Measurements from ENCODE around the gene CEP131. TPM values are rescaled to one million over a fixed set of nuclear protein-coding genes. Genes with fewer than 3 reads are reported as not detected.
A peak's percentile ranks its signal among the peaks of the same experiment; 100 is the strongest.
"Not testable (repeated sequence)": the region's sequence is repeated elsewhere in the genome, so short reads cannot be mapped to it uniquely, and the experiment has no call there.

The CEP131 gene
- total RNA-seq, 1 donor from 2014 or later: 26.2 TPM

DNA sequence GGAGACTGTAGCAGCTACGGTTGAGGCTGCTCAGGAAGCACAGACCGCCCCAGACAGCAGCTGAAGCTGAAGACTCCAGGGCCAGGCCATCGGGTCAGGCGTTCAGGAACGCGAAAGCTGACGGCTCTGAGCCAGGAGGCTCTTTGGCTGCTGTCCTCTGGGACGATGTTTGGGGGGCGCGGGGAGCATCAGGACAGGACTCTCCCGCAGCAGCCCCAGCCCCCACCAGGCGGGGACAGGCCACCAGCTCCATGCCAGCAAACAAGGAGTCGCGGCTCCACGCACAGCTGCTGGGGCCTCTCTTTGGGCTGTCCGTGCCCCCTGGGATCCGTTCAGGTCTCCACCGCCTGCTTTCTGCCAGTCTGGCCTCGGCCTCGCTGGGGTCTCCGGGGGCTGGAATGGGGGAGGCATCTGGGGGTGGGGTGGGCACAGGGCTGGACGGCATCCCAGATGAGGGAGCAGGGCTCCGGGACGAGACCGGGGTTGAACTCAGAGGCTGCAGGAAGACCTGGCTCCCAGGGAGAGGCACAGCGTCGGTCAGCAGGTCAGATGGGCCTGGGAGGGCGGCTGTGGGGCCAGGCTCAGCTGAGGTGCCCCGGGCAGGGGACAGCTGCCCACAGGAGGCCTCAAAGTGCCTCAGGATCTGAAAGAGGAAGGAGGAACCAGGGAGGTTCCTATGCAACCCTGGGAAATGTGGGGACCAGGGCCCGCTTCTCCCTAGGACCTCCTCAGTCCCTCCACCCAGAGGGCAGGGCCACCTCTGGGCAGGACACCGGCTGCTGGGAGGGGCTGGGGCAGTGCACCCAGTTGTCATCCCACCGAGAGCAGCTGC lies 6.3 kb upstream of the CEP131 start:
- Histone ChIP-seq H3K36me3 (ENCODE audit: control insufficient read depth, insufficient read depth, low read length) (no peaks in the 10 kb centered on the region), H3K4me3 (ENCODE audit: low read depth, low read length) (no peak overlapping the region), H3K27me3 (ENCODE audit: control insufficient read depth, insufficient read depth, low read length) (no peaks in the 10 kb centered on the region)
- TF ChIP-seq, protein P1, sequence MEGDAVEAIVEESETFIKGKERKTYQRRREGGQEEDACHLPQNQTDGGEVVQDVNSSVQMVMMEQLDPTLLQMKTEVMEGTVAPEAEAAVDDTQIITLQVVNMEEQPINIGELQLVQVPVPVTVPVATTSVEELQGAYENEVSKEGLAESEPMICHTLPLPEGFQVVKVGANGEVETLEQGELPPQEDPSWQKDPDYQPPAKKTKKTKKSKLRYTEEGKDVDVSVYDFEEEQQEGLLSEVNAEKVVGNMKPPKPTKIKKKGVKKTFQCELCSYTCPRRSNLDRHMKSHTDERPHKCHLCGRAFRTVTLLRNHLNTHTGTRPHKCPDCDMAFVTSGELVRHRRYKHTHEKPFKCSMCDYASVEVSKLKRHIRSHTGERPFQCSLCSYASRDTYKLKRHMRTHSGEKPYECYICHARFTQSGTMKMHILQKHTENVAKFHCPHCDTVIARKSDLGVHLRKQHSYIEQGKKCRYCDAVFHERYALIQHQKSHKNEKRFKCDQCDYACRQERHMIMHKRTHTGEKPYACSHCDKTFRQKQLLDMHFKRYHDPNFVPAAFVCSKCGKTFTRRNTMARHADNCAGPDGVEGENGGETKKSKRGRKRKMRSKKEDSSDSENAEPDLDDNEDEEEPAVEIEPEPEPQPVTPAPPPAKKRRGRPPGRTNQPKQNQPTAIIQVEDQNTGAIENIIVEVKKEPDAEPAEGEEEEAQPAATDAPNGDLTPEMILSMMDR (IDR thresholded peaks at IDR 0.05; ENCODE audit: insufficient read depth, low read length, poor library complexity, severe bottlenecking): no peak
- DNase-seq (ENCODE audit: low read depth): no peak

DNA sequence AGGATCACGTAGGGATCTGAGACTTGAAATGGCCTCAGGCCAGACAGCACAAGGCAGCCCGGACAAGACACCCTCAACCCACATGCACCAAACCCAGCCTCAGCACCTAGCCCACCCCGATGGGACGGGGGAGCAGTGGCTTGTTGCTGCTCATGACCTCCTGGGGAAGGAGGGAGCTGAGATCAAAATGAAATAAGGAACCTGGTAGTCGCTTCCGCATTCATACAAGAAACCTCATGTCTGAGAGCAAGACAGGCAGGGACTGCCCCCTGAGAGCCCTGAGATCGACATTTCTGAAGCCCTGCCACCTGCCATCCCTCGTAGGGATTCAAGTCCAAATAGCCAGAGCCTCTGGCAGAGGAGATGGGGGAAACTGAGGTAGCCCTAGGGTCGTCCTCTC lies 5.7 kb upstream of the CEP131 start:
- DNase-seq (ENCODE audit: low read depth): no peak
- Histone ChIP-seq H3K36me3 (ENCODE audit: control insufficient read depth, insufficient read depth, low read length) (no peaks in the 10 kb centered on the region), H3K4me3 (ENCODE audit: low read depth, low read length) (no peak overlapping the region), H3K27me3 (ENCODE audit: control insufficient read depth, insufficient read depth, low read length) (no peaks in the 10 kb centered on the region)
- TF ChIP-seq, protein P1 (IDR thresholded peaks at IDR 0.05; ENCODE audit: insufficient read depth, low read length, poor library complexity, severe bottlenecking): no peak

DNA sequence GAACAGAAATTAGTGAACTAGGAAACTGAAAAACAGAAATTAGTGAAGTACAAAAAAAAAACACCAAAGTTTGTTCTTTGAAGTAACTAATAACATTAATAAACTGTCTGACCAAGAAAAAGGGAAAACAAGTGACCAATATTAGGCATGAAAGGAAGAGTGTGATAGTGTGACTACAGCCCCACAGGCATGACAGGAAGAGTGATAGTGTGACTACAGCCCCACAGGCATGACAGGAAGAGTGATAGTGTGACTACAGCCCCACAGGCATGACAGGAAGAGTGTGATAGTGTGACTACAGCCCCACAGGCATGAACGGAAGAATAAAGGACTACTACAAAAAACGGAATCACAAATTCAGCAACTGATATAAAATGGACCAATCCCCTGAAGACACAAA lies 4.9 kb upstream of the CEP131 start:
- H3K4me3 ChIP-seq (ENCODE audit: low read depth, low read length); DNase-seq (ENCODE audit: low read depth); H3K36me3 ChIP-seq (ENCODE audit: control insufficient read depth, insufficient read depth, low read length); H3K27me3 ChIP-seq (ENCODE audit: control insufficient read depth, insufficient read depth, low read length): not testable (repeated sequence)

DNA sequence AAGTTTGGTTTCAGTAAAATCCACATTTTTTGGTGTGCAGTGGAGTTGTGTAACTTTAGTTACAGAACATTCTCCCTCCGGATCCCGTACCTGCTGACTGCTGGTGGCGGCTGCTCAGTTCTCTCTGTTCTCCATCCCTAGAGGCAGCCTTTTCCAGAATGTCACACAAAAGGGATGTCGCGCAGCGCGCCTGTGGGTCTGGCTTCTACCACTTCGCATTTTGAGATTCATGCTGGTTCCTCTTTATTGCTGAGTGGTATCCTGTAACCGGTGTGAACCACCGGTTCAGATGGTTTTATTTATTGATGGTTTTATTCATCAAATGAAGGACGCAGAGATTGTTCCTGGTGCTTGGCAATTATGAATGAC lies 981 bp upstream of the CEP131 start:
- no peak for DNase-seq (ENCODE audit: low read depth)
- no peak overlapping the region for H3K4me3 ChIP-seq (ENCODE audit: low read depth, low read length)
- no peaks in the 10 kb centered on the region for H3K27me3 ChIP-seq (ENCODE audit: control insufficient read depth, insufficient read depth, low read length)
- TF ChIP-seq, protein P1 (IDR thresholded peaks at IDR 0.05; ENCODE audit: insufficient read depth, low read length, poor library complexity, severe bottlenecking): no peak
- H3K36me3 ChIP-seq (ENCODE audit: control insufficient read depth, insufficient read depth, low read length): no peaks in the 10 kb centered on the region

DNA sequence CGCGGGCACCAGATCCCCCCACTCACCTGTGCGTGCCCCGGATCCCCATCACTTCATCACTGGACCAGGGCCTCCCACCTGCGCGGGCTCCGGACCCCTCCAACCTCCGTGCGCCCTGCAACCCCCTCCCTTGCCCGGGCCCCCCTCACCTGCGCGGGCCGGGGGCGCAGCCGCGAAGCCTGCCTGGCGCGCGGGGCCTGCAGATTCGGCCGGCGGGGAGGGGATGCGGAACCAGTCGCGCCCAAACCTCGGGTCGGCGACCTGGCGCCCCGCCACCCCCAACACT lies 202 bp downstream of the CEP131 start:
- H3K4me3 ChIP-seq (ENCODE audit: low read depth, low read length): peak overlapping the region; percentile 73
- H3K27me3 ChIP-seq (ENCODE audit: control insufficient read depth, insufficient read depth, low read length): no peaks in the 10 kb centered on the region
- no peak for DNase-seq (ENCODE audit: low read depth)
- no peaks in the 10 kb centered on the region for H3K36me3 ChIP-seq (ENCODE audit: control insufficient read depth, insufficient read depth, low read length)
- TF ChIP-seq, protein P1 (IDR thresholded peaks at IDR 0.05; ENCODE audit: insufficient read depth, low read length, poor library complexity, severe bottlenecking): no peak

DNA sequence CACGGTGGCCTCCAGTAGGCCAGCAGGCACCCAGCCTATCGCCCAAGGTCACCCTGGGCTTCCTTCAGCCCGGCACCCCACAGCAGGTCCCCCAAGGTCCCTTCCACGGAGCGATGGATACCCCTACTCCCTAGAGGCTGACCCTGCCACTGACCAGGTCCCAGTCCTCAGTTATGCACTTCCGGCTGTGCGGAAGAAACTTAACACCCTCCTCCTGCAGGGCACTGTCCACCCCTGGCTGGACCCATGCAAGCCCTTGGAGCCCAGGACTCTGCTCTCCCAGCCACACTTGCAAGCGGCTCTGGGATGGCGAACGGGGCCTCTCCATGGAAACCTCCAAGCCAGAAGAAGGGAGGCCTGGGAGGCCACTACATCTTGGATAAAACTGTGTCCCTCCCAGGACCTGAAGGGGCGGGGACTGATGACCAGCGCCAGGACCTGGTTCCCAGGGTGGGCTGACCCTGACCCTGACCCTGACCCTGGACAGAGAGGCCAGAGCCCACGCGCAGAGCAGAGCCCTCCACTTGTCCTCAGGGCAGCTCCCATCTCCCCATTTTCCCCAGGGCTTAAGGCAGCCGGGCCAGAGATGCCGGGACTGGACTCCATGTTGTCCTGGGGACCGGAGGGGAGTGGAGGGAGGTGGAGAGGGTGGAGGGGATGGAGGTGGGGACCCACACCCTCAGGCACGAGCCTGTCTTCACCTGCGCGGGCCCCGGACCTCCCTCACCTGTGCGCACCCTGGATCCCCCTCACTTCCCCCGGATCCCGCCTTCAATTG lies 734 bp downstream of the CEP131 start:
- Histone ChIP-seq H3K36me3 (ENCODE audit: control insufficient read depth, insufficient read depth, low read length) (no peaks in the 10 kb centered on the region), H3K4me3 (ENCODE audit: low read depth, low read length) (peak overlapping the region; percentile 73), H3K27me3 (ENCODE audit: control insufficient read depth, insufficient read depth, low read length) (no peaks in the 10 kb centered on the region)
- TF ChIP-seq, protein P1 (IDR thresholded peaks at IDR 0.05; ENCODE audit: insufficient read depth, low read length, poor library complexity, severe bottlenecking): no peak
- no peak for DNase-seq (ENCODE audit: low read depth)
